GM19239 (cell line): ENCODE measurements around the gene FBXO7.
"Not testable (repeated sequence)": the region's sequence is repeated elsewhere in the genome, so short reads cannot be mapped to it uniquely, and the experiment has no call there.

Experiments used
- DNase-seq: peaks from one replicate; pipeline ENCODE4 v3.0.0; 2011; ENCODE audit warnings: low spot score; ENCODE audit not compliant: insufficient read length
- FAIRE-seq: peaks from 2 replicates; lab custom pipeline; 2011; peaks lifted over from hg19 to GRCh38; lab: Jason Lieb, UNC

Gene FBXO7

DNA sequence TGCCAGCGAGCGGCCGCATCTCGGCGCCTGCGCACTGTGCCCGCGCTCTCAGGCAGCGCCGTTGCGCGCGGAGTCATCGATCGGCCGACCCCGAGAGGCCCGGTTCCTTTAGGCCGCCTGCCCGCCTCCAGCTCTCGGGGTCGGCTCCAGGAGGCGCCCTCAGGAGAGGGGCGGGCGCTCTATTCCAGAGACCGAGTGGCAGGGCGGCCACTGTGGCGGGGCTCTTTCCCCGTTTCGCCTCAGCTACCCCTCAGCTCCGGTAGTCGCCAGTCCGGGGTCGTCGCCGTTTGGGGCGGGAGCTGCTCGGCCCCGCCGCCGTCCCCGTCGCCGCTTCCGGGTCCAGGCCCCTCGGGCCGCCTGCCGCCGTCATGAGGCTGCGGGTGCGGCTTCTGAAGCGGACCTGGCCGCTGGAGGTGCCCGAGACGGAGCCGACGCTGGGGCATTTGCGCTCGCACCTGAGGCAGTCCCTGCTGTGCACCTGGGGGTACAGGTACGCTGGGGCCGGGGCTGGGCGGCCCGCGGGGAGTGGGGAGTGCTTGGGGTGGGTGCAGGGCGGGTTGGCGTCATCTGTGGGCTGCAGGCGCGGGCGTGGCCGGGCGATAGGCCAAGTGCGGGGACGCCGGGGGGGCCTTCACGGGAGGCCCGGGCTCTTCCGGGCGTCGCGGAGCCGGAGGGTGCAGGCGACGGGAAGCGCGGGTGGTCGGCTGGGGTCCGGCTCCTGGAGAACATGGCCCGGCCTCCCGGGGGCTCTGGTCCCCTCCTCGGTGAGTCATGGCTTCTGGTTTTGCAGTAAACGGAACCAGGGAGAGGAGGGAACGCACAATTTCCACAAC is at the start of gene FBXO7:
FBXO7 (plus strand) TSS at position 177 of the 833 bp plus-strand sequence; CDS start at position 369, 192 bp downstream.
- FAIRE-seq (peak; percentile 79), DNase-seq (peak; percentile 64)

DNA sequence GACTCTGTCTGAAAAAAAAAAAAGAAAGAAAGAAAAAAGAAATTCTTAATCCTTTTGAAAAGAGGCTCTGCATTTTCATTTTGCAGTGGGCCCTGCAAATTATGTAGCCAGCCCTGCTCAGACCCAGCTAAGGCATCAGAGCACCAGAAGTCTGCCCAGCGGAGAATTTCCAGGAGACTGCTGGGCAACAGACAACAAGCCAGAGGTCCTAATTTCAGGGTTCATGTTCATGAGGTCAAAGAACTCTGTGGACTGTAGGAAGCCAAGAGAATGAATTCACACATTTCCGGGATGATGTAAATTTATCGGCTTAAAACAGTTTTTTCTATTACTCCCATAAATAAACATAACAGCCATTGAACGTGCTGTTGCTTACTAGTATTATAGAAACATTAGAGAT is 47.7 kb upstream of the FBXO7 start:
- FAIRE-seq (no peak), DNase-seq (no peak)

DNA sequence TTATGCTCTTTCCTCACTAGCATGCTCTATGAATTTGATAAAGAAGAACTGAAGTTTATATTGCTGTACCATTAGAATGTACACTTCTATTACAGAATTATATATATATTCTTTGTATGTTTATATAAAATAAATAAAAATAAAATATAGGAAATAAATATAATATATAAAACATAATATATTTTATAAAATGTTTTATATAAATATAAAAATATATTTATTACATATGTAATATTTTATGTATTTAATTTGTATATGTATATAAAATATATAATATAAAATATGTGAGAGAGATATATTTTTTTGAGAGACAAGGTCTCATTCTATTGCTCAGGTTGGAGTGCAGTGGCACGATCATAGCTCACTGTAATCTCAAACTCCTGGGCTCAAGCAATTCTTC is 44.3 kb upstream of the FBXO7 start:
- no peak for DNase-seq
- no peak for FAIRE-seq

DNA sequence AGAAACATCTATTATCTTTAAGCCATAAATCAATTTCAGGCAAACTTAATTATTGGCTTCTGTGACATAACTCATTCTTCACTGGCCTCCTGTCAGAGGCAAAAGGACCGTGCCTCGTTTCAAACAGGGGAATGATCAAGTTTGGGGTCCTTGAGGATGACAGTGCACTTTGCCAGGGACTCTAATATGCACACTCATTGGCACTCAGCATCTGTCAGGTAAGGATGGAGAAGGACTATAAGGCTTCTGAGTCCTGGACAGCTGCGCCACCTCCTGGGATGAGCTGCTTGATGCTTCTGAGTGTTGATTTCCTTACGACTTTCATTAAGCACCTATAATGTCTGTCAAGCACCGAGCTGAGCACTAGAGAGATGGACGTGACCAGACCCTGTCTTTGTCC is 30.5 kb upstream of the FBXO7 start:
- no peak for DNase-seq
- peak; percentile 31 for FAIRE-seq

DNA sequence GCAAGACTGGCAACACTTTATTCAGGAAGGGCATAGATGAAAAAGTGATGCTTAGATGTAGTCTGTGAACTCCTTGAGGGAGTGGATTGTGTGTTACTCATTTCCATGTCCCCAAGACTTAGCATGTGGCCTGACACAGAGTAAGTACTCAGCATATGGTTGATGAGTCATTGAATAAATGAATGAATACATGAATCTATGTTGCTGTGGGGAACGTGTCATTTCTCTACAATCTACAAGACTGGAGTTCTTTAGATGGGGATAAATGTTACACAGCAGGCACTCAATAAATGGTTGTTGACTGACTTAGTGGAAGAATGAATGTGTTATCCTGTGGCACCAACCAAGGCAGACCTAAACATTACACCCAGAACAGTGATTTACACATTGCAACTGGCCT is 28.3 kb upstream of the FBXO7 start:
- no peak for FAIRE-seq
- DNase-seq, result no peak

DNA sequence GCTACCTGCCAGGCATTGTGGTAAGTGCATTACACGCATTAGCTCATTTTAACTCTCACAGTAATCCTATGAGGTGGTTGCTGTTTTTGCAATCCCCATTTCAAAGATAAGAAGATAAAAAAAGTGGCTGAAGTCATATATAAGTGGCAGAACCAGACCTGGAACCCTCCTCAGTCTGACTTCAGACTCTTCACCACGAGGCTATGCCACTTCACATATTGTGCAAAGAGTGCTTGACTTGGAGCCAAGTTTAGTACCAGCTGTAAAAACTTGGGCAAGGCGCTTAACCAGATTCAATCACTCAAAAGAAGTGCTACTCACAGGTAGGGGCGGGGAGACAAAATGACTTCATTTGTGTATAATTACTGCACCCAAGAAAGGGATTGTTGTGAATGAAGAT is 25.6 kb upstream of the FBXO7 start:
- no peak for FAIRE-seq
- DNase-seq, result no peak

DNA sequence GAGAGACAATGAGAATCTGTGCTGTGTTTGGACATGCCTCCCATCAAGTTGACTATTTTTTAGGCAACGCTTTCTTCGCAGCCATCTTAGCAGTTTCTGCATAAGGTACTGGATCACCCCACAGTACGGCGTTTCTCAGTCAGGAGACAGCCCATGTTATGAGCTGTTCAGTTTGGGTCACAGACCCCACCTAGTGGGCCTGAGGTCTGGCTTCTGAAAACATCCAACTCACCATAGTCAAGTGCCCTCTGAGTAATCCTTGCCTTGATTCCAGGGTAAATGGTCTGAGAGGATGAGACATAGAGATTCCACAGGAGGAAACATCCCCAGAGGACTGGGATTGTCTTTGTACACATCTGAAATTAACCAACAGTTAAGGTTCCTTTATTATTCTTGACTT is 17.6 kb upstream of the FBXO7 start:
- FAIRE-seq (no peak), DNase-seq (no peak)

DNA sequence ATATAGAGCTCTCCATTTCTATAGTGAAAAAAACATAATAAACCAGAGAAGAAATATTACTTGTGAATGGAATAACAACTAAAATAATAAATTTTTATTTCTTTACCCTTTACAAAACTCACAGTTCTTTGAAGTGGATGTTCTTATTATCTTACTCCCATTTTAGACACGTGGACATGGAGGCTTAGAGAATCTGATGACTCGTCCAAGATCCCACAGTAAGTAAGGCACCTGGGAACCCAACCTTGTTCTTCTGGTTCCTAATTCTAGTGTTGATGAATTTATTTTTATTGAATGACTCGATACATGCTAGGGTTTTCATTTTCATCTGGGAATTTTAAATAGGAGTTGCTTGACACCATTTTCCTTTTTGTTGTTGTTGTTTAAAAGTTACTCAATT is 12.2 kb upstream of the FBXO7 start:
- DNase-seq (no peak), FAIRE-seq (no peak)

DNA sequence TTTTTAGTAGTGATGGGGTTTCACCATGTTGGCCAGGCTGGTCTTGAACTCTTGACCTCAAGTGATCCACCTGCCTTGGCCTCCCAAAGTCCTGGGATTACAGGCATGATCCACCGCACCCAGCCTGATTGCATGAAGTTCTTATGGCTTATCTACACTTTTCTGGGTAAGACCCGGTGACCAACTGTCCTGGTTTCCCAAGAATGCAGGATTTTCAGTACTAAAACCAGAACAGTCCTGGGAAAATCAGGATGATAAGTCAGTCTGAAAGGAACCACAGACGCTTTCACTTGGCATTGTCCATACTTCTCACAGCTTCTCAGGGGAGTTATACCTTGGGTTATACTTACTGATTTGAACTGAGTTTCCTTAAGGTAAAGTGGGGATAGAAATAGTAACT is 8.9 kb upstream of the FBXO7 start:
- FAIRE-seq, result no peak

DNA sequence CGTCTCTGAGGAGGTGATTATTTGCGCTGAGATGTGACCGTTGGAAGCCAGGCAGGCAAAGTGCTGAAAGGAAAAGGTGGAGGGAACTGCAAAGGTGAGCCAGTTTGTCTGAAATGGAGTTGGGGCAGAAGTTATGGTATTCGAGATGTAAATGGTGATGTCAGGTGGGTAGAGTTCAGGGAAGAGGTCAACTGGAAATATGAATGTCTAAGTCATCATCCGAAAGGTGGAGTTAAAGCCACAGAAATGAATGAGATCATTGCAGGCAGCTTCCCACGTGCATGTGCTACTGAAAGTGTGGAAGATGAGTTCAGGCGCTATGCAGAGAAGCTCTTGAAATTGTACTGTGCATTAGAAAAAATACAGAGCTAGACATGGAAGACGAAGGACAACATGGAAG is 8.1 kb upstream of the FBXO7 start:
- FAIRE-seq (no peak), DNase-seq (no peak)

More for the DNA sequence above, 8.9 kb upstream of the FBXO7 start:
- DNase-seq, result no peak

DNA sequence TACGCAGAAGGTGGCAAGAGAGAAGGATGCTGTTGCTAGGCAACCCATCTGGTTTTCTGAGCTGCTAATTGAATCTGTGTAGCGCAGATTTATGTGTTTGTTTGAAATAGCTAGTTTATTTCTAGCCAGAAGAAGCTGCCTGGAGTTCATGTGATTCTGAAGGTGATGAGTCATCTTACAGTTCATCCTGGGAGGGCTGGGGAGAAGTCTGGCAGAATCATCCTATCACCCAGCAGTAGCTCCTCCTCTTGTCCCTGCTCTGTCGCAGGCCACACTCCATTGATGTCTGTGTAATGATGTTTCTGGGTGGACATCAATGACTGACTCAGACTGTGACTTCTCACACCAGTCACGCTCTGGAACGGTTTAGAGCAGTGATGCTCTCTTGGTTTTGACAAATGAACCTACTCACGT is 4.8 kb upstream of the FBXO7 start:
- no peak for FAIRE-seq
- no peak for DNase-seq

DNA sequence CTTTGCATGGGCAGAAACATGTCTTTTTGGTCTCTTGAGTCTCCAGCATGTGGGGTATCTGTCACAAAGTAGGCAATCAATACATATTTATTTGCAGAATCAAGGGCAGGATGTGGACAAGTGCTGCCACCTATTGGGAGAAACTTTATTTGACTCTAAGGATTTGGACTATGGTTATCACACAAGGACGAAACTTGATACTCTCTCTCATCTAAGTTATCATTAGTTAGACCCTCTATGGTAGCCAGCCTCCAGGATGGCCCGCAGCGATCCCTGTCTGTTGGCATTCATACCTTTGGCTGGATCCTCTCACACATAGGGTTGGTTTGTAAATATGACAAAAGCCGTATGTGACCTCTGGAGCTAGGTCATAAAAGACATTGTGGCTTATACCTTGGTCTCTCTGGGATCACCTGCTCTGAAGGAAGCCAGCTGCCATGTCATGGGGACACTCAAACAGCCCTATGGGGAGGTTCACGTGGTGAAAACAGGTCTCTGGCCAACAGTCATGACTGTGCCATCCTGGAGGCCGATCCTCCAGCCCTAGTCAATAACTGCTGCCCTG is 1.1 kb upstream of the FBXO7 start:
- DNase-seq (peak; percentile 28), FAIRE-seq (peak; percentile 85)

DNA sequence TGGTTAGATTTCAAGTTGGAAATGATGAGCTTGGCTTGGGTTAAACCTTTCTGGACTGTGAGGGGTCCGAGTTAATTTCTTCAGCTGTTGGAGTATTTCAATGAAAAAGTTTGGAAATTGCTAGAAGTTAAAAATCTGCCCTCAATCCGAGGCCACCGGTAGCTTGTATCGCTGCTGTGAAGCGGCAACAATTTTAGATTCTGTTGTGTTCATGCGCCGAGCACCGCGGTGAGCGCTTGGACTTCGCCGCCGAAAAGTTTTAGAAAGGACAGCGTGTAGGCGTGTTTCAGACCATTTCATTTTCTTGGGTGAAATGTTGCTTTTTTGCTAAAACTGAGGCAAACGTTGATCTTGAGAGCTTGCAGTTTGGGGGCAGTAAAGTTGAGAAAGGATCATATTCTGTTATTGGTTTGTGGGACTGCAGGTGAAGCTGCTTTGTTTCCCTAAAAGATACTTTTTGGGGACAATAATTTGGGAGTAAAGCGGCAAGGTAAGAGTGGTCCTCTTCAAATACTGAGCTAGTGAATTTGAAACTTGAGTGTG is 928 bp downstream of the FBXO7 start:
- peak; percentile 45 for FAIRE-seq
- DNase-seq, result no peak

DNA sequence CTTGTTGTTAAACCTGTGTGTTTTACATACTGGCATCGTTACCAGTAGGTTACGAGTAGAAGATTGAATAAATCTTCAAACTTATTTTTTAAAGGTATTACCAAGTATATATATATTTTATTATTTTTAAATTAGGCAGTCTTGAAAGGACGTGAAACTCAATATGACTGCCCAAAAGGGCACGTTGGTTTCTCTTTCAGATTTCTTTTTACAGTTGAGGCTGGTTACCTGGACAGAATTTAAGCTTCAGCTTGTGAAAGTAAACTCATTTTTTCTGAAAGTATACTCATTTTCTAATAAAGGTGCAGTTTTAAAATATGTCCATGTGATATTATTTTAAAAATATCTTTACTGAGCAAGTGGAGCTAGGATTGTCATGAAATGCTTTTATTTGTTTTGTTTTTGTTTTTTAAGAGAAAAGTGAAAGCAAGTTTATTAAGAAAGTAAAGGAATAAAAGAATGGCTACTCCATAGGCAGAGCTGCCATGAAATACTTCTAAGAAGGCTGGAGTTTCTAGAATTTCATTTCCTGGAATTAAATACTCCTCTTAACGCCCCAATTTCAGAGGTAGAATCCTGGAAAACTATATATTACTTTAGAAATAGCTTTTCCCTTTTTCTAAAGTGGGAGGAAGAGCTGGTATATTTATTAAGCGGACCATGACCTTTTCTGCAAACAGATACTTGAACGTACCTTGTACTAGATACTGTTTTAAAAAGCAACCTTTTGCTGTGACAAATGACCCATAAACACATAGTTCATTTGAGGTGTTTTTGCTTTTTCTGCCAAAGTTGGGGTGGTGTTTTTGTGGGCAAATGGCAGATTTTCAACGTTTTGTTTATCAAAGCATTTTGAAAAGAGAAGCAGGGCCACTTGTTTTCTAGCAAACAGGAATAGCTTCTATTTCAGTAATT is 1.9 kb downstream of the FBXO7 start:
- no peak for DNase-seq
- no peak for FAIRE-seq

DNA sequence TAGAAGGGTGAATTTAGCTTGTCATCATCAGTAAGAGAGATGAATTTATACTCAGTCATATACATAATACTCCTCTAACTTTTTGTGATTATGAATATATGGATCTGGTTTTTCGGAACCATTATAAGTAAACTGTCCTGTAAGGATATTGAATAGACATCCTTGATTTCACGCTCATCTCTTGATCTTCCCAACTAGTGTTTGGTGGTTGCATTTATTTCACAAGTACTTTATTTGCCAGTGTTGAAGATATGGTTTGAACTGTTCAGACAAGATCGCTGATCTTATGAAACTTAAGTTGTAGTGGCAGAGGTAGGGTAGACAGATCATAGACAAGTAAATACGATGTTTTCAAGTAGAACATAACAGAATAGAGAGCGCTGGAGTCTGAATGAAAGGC is 3.0 kb downstream of the FBXO7 start:
- DNase-seq, result no peak
- FAIRE-seq, result no peak

DNA sequence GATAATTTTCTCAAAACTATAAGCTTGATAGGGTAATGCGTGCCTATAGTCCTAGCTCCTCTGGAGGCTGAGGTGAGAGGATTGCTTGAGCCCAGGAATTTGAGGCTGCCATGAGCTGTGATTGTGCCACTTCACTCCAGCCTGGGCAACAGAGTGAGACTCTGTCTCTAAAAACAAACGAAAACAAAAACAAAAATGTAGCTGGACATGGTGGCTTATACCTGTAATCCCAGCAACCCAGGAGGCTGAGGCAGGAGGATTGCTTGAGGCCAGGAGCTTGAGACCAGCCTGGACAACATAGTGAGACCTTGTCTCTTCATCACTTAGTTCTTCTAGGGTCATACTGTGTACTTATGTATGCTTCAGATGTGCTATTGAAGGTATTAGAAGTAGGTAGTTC is 3.9 kb downstream of the FBXO7 start:
- DNase-seq, FAIRE-seq: not testable (repeated sequence)

DNA sequence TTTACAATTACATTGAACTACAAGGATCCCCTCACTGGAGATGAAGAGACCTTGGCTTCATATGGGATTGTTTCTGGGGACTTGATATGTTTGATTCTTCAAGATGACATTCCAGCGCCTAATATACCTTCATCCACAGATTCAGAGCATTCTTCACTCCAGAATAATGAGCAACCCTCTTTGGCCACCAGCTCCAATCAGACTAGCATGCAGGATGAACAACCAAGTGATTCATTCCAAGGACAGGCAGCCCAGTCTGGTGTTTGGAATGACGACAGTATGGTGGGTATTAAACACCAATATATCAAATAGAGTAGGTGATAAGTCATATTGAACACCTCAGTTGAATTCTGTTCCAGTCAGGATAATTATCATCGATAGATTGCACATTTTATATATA is 4.4 kb downstream of the FBXO7 start:
- FAIRE-seq (no peak), DNase-seq (no peak)

DNA sequence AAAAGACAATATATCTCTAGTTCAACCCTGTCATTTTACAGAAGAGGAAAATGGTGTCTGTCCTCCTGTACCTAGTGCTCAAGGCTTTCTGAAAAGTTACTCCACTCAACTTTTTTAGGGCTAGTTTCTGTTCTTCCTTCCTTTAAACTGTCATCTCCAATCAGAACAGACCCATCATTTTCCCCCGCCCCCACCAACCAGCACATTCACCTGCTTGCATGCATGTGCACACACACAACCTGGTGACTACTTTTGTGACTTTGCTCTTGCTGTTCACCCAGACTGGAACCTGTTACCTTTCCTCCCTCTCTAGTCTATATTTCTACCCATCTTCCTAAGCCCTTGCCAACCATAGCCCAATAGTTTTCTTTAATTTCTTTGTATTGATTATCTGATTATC is 5.6 kb downstream of the FBXO7 start:
- no peak for DNase-seq
- peak; percentile 61 for FAIRE-seq

DNA sequence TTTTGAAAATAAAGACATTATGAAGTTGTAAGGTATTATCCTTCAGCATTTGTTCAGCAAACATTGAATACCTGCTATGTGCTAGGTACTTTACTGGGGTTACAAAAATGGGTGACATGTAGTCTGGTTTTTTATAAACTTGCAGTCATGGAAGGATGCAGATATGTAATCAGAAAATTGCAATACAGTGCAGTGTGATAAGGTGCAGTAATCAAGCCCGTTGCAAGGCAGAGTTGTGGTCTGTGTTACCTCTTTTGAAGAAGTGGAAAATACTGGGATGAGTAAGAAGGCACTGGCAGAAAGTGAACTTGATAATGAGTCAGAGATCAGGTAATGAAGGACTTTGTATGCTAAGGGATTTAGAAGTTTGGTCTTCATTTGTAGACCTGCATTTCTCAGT is 8.1 kb downstream of the FBXO7 start:
- FAIRE-seq, result peak; percentile 18

DNA sequence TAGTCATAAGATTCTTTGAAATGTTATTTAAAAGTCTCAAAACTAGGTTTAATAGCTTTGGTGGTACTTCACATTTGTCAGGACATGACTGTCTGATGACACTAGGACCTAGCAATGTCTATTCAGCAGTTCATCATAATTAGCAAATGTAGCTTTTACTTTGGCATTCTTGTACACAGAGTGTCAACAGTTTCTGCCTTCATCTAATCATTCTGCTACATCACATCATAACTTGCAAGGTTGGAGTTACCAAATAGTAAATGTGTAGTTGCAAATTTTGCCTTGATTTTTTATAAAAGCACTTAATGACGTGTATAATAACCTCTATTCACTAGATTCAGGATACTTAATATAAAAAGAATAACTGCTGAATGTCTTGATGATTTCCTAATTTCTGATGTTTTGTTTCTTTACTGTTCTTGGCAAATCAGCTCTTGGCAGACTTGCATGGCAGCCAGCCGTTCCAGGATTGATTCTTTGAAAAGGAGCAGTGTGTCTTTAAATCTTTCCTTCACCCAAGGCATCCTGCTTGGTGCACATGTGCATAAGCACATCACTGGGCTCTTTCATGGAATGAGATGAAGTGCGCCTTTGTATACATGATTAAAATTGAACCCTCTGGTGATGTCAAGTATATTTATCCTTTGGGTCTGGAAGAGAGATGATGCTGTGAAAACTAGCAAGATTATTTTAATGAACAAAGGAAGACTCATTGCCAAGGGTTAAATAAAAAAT is 12.2 kb downstream of the FBXO7 start:
- DNase-seq (no peak), FAIRE-seq (peak; percentile 28)

More for the DNA sequence above, 8.1 kb downstream of the FBXO7 start:
- DNase-seq, result no peak
